ENCODE data around the gene KIAA0319L. TPM values are rescaled to one million over a fixed set of nuclear protein-coding genes. Genes with fewer than 3 reads are reported as not detected.

Gene KIAA0319L
- total RNA-seq, 1 donor, result 63.0 TPM

- DNase-seq (ENCODE audit: low read depth), result no peak
- H3K4me3 ChIP-seq (ENCODE audit: low read depth, low read length), result no peak overlapping the region
- no peak for TF ChIP-seq CTCF (IDR thresholded peaks at IDR 0.05; ENCODE audit: insufficient read depth, low read depth, low read length)
These were observed 2.7 kb downstream of the KIAA0319L start for GRCh38 chr1:35554266-35555211.

GRCh38 chr1:35553851-35554250 lies 3.4 kb downstream of the KIAA0319L start:
- H3K4me3 ChIP-seq (ENCODE audit: low read depth, low read length), result no peak overlapping the region
- TF ChIP-seq CTCF (IDR thresholded peaks at IDR 0.05; ENCODE audit: insufficient read depth, low read depth, low read length), result no peak
- DNase-seq (ENCODE audit: low read depth), result no peak

GRCh38 chr1:35546614-35547013 lies 10.6 kb downstream of the KIAA0319L start:
- no peak for DNase-seq (ENCODE audit: low read depth)
- no peak overlapping the region for H3K4me3 ChIP-seq (ENCODE audit: low read depth, low read length)
- TF ChIP-seq CTCF (IDR thresholded peaks at IDR 0.05; ENCODE audit: insufficient read depth, low read depth, low read length), result no peak

GRCh38 chr1:35544976-35545375 lies 12.2 kb downstream of the KIAA0319L start:
- DNase-seq (ENCODE audit: low read depth), result peak; percentile 85
- TF ChIP-seq CTCF (IDR thresholded peaks at IDR 0.05; ENCODE audit: insufficient read depth, low read depth, low read length), result peak; percentile 41
- no peak overlapping the region for H3K4me3 ChIP-seq (ENCODE audit: low read depth, low read length)

- DNase-seq (ENCODE audit: low read depth), result peak; percentile 54
- no peak overlapping the region for H3K4me3 ChIP-seq (ENCODE audit: low read depth, low read length)
- no peak for TF ChIP-seq CTCF (IDR thresholded peaks at IDR 0.05; ENCODE audit: insufficient read depth, low read depth, low read length)
These were observed 17.4 kb downstream of the KIAA0319L start for GRCh38 chr1:35539824-35540261.

GRCh38 chr1:35539073-35539823 lies 18.0 kb downstream of the KIAA0319L start:
- TF ChIP-seq CTCF (IDR thresholded peaks at IDR 0.05; ENCODE audit: insufficient read depth, low read depth, low read length), result no peak
- DNase-seq (ENCODE audit: low read depth), result peak; percentile 41
- no peak overlapping the region for H3K4me3 ChIP-seq (ENCODE audit: low read depth, low read length)

Measured in fibroblast of villous mesenchyme (primary cell).